Raji (cell line): Measurements from ENCODE around the gene NCBP3.

Source experiments
- POLR2A ChIP-seq: IDR thresholded peaks from 2 replicates; pipeline ENCODE4 v1.6.1; 2011; ENCODE audit warnings: low read depth, low read length, control low read depth; ENCODE audit not compliant: insufficient read depth

Gene NCBP3

GRCh38 chr17:3864534-3864933 is 18.5 kb upstream of the NCBP3 start:
- TF ChIP-seq POLR2A: no peak

GRCh38 chr17:3861761-3862681 is 16.0 kb upstream of the NCBP3 start:
- TF ChIP-seq POLR2A: no peak

DNA sequence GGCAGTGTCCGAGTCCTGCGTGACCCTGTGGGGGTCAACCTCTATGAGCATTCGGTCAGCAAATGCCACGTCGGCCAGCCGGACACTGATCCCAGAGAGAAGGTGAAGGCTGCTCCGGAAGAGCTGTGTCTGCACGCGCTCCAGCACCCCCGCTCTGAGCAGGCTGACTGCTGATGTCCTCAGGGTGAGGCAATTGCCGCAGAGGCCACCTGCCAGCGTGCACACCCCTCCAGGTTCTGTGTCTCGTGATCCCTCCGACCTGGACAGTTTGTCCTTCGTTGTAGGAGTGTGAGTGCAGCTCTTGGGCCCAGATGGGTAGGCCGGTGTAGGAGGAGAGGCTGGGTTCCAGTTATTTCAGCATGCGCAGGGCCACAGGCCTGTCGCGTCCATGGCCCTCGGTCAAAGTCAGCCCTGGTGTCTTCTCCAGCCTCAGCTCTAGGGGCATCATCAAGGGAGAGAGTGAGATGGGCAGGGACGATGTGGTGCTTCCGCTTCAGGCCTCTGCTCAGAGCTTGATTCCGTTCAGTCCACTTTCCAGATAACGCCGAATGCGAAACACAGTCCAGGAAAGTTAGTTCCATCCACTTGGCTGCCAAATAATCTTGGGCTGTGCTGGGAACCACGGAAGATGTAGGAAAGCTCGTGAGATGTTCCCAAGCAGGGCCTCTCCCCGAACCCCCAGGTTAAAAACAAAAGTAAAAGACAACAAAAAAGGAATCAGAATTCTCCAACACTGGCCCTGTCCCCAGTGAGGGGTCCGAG is 15.1 kb upstream of the NCBP3 start:
- no peak for TF ChIP-seq POLR2A

DNA sequence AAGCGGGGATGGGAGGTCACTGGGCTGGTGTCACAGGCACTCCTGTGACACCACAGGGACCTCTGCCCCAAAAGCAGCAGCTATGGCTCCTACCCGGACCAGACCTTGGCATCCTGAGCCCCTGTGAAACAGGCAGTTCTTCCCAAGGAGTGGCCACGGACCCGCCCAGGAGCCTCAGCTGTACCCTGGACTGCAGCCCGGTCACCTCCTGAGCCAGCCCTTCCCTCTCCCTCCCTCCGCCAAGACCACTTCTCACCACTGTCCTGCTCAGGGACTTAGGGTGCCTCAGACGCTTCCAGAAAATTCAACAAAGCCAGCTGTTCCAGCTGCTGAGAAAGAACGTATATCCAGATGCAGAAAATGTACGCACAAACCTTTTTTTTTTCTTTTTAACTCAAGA is 13.9 kb upstream of the NCBP3 start:
- no peak for TF ChIP-seq POLR2A

GRCh38 chr17:3857261-3858105 is 11.4 kb upstream of the NCBP3 start:
- no peak for TF ChIP-seq POLR2A

GRCh38 chr17:3852561-3852960 is 6.5 kb upstream of the NCBP3 start:
- TF ChIP-seq POLR2A: no peak

GRCh38 chr17:3851461-3852100 is 5.5 kb upstream of the NCBP3 start:
- TF ChIP-seq POLR2A: no peak

DNA sequence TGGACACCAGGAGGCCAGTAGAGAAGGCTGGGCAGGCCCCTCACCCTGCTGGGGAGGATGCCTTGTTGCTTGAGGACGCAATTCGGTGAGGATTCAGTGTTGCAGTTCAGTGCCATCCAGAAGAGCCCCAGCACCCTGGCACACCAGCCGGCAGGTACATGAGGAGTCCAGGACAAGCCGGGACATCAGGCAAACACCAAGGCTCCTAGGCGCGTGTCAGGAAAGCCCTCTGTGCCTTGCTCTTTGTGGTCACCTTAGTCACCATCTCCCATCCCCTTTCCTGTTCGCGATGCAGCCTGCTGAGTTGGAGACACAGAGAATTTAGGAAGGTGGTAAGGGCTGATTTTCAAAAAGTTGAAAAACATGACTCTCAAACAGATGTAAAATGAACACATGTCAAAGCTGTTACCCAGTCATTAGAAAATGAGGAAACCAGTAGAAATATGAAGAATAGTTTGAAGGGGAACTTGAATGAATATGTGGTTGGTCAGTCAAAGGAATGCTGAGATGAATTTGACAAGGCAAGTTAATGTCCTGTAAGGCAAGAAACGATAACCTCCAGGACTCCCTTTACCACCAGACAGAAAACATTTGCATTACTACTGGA is 2.3 kb upstream of the NCBP3 start:
- no peak for TF ChIP-seq POLR2A

GRCh38 chr17:3847165-3847670 is 1.2 kb upstream of the NCBP3 start:
- TF ChIP-seq POLR2A: no peak

DNA sequence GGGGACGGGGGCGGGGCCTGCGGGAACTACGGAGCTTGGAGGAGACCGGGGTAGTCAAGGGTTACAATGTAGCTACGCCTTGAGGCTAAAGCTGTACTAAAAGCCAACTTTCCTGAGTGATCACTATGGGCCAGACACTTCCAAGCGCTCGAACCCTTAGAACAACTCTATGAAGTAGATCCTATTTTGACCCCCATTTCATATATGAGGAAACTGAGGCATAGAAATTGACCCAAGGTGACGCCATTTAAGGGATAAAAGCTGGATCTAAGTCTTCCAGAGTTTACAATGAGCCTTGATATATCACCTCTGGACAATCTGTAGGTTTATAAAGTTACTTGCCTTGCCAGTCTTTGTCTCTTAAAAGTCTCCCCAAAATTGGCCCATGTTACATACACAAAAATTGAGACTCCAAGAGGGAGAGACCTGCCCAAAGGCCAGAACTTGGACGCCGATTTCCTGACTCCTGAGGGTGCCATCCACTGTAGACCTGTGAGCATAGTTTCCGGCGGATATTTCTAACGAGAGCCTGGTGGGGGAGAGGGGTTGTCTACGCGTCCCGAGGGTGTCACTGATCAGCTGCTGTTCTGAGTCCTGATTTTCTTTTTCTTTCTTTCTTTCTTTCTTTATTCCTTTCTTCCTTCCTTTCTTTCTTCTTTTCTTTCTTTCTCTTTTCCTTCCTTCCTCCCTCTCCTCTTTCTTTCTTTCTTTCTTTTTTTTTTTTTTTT is 555 bp upstream of the NCBP3 start:
- TF ChIP-seq POLR2A: no peak

DNA sequence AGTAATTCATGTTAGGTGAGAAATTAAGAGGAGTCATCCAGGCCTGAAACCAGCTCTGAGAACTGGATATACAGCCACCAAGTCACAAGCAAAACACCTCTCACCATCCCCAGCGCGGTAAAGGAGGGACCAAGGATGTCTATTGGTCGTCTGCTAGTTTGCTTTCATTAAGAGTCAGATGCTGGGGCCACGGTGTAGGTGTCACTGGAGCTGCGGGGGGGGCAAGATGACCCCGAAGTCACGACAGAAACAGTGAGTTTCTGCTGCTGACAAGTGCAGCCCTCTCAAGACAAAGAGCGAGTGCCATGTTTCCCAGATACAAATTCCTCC is 790 bp downstream of the NCBP3 start:
- TF ChIP-seq POLR2A: no peak

DNA sequence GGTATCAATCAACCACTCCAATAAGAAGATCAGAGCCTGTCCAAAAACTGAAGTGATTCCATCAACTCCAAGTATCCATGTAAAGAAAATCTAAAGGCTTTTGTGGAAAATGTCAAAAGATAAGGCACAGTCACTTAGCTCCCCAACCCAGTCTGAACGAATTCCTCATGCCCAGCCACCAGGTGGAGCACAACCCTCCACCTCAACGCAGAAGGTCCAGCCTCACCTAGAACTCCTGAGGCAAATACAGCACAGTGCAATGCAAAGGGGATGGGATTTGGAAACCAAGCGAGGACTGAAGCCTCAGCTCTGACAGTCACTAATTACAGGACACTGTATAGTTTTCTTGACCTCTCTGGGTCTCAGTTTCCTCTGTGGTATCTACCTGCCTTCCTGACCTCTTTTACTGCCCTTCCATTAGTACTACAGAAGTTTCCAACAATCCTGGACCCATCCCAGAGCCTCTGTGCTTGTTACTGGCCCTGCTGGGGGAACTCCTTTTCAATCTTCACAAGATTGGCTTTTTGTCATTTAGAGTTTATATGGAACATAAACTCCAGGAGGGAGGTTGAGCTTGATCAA is 2.0 kb downstream of the NCBP3 start:
- no peak for TF ChIP-seq POLR2A

GRCh38 chr17:3838206-3838605 is 7.8 kb downstream of the NCBP3 start:
- no peak for TF ChIP-seq POLR2A
